Liver (tissue), 9 donors: ENCODE data around the gene HRC. TPM values are rescaled to one million over a fixed set of nuclear protein-coding genes. Genes with fewer than 3 reads are reported as not detected.

ENCODE experiments used
- DNase-seq: peaks from one replicate; pipeline ENCODE4 v3.0.0-alpha.2; 2017; ENCODE audit warnings: low spot score
- H3K27ac ChIP-seq, 2 donors: one replicate each; pipeline ENCODE4 v1.7.0; 2013; ENCODE audit warnings: inconsistent platforms in 2 of 2, low read length in 2 of 2, control low read depth in 1 of 2, low read depth in 1 of 2, mild to moderate bottlenecking in 1 of 2
- H3K27me3 ChIP-seq, 4 donors: one replicate each; pipeline versions ENCODE4 v1.6.1 to v1.7.0; 2013; ENCODE audit warnings: low read length in 3 of 4, inconsistent platforms in 1 of 4, mild to moderate bottlenecking in 1 of 4, moderate library complexity in 1 of 4; ENCODE audit not compliant: control insufficient read depth in 4 of 4, insufficient read depth in 4 of 4
- H3K36me3 ChIP-seq, 4 donors: one replicate each; pipeline versions ENCODE4 v1.6.1 to v1.7.0; 2013; ENCODE audit warnings: low read length in 3 of 4, mild to moderate bottlenecking in 3 of 4, low read depth in 1 of 4, moderate library complexity in 1 of 4; ENCODE audit not compliant: control insufficient read depth in 4 of 4, insufficient read depth in 3 of 4
- H3K4me1 ChIP-seq, 4 donors: one replicate each; pipeline versions ENCODE4 v1.6.1 to v1.7.0; 2013; ENCODE audit warnings: low read length in 3 of 4, mild to moderate bottlenecking in 3 of 4, moderate library complexity in 1 of 4; ENCODE audit not compliant: control insufficient read depth in 4 of 4, insufficient read depth in 4 of 4
- H3K4me3 ChIP-seq, 3 donors: one replicate each; pipeline versions ENCODE4 v1.6.1 to v1.7.0; 2013; ENCODE audit warnings: low read length in 3 of 3, control low read depth in 1 of 3, low read depth in 1 of 3, mild to moderate bottlenecking in 1 of 3
- H3K9ac ChIP-seq, 2 donors: one replicate each; pipeline ENCODE4 v1.7.0; 2013; ENCODE audit warnings: low read length in 2 of 2, mild to moderate bottlenecking in 2 of 2, moderate library complexity in 2 of 2, control low read depth in 1 of 2, low read depth in 1 of 2
- H3K9me3 ChIP-seq, 4 donors: one replicate each; pipeline versions ENCODE4 v1.6.1 to v1.7.0; 2013; ENCODE audit warnings: low read length in 3 of 4; ENCODE audit not compliant: control insufficient read depth in 4 of 4
- ATF3 ChIP-seq: IDR thresholded peaks from 2 replicates; pipeline ENCODE4 v1.6.1; 2016; ENCODE audit warnings: antibody characterized with exemption
- CTCF ChIP-seq: fragments of 150-350 bp; IDR thresholded peaks from 2 replicates; pipeline ENCODE4 v1.5.1; 2017; ENCODE audit warnings: improper control_type of control experiment, low read depth, low read length; ENCODE audit not compliant: missing input control
- EGR1 ChIP-seq, 2 donors: IDR thresholded peaks; 2 replicates each; pipeline ENCODE4 v1.6.1; 2016 to 2018; ENCODE audit warnings: antibody characterized with exemption in 2 of 2, low read depth in 2 of 2
- FOXA1 ChIP-seq: IDR thresholded peaks from 2 replicates; pipeline ENCODE4 v1.6.1; 2016; ENCODE audit warnings: antibody characterized with exemption
- FOXA2 ChIP-seq: IDR thresholded peaks from 2 replicates; pipeline ENCODE4 v1.6.1; 2016; ENCODE audit warnings: antibody characterized with exemption
- GABPA ChIP-seq, 2 donors: IDR thresholded peaks in 1 of 2; conservative IDR thresholded peaks in 1 of 2; 2 replicates each; pipeline ENCODE4 v1.6.1; 2016; ENCODE audit warnings: antibody characterized with exemption in 2 of 2, mild to moderate bottlenecking in 1 of 2, moderate library complexity in 1 of 2
- HNF4A ChIP-seq, 2 donors: conservative IDR thresholded peaks; 2 replicates each; pipeline ENCODE4 v1.6.1; 2016; ENCODE audit warnings: antibody characterized with exemption in 2 of 2, mild to moderate bottlenecking in 2 of 2
- HNF4G ChIP-seq: IDR thresholded peaks from 2 replicates; pipeline ENCODE4 v1.6.1; 2016; ENCODE audit warnings: antibody characterized with exemption
- JUND ChIP-seq, 2 donors: IDR thresholded peaks; 2 replicates each; pipeline ENCODE4 v1.6.1; 2016; ENCODE audit warnings: antibody characterized with exemption in 2 of 2
- NR2F2 ChIP-seq: IDR thresholded peaks from 2 replicates; pipeline ENCODE4 v1.6.1; 2016; ENCODE audit warnings: antibody characterized with exemption
- RAD21 ChIP-seq, 2 donors: IDR thresholded peaks; 2 replicates each; pipeline ENCODE4 v1.6.1; 2016; ENCODE audit warnings: antibody characterized with exemption in 2 of 2, mild to moderate bottlenecking in 2 of 2
- REST ChIP-seq: IDR thresholded peaks from 2 replicates; pipeline ENCODE4 v1.6.1; 2016; ENCODE audit warnings: antibody characterized with exemption, mild to moderate bottlenecking
- RXRA ChIP-seq, 2 donors: IDR thresholded peaks; 2 replicates each; pipeline ENCODE4 v1.6.1; 2017 to 2018; ENCODE audit warnings: antibody characterized with exemption in 2 of 2, mild to moderate bottlenecking in 1 of 2
- SP1 ChIP-seq: IDR thresholded peaks from 2 replicates; pipeline ENCODE4 v1.6.1; 2018; ENCODE audit warnings: antibody characterized with exemption, mild to moderate bottlenecking
- TAF1 ChIP-seq: conservative IDR thresholded peaks from 2 replicates; pipeline ENCODE4 v1.6.1; 2016; ENCODE audit warnings: antibody characterized with exemption, mild to moderate bottlenecking
- YY1 ChIP-seq: IDR thresholded peaks from 2 replicates; pipeline ENCODE4 v1.6.1; 2016; ENCODE audit warnings: antibody characterized with exemption, mild to moderate bottlenecking
- WGBS: extraction: QIAGEN DNeasy Blood & Tissue Kit; methylation state at CpG from one replicate; pipeline ENCODE4 v1.1.7; 2013; 5-methylcytosine and 5-hydroxymethylcytosine counted together
- polyA plus RNA-seq, 2 donors: library from polyadenylated mRNA; stranded (reverse) in 1 of 2; unstranded in 1 of 2; fragments of 200-250 nt in 1 of 2; fragments of >200 nt in 1 of 2; fragmentation: Nextera tagmentation in 1 of 2; extraction: Ambion mirVana in 1 of 2; gene quantifications; one replicate each; pipeline versions ENCODE4 v1.2.1 to v1.2.3, GENCODE V29; 2013 to 2015
- total RNA-seq, 2 donors: library from RNA; depleted of rRNA; stranded (reverse); fragments of >200 nt; gene quantifications; one replicate each; pipeline ENCODE4 v1.2.3, GENCODE V29; 2014
- TF ChIP-seq, protein P1 (sequence below): IDR thresholded peaks from 2 replicates; pipeline ENCODE4 v1.6.1; 2016; ENCODE audit warnings: antibody characterized with exemption
- TF ChIP-seq, protein P2 (sequence below): IDR thresholded peaks from 2 replicates; pipeline ENCODE4 v1.6.1; 2016; ENCODE audit warnings: antibody characterized with exemption
- donor health status: healthy.
- donor health status: healthy.
- donor health status: healthy.
- donor health status: healthy.
- donor health status: healthy.

HRC gene
- total and polyA plus RNA-seq, 4 donors = 0.25 to 1.2 (median 0.84) TPM

DNA sequence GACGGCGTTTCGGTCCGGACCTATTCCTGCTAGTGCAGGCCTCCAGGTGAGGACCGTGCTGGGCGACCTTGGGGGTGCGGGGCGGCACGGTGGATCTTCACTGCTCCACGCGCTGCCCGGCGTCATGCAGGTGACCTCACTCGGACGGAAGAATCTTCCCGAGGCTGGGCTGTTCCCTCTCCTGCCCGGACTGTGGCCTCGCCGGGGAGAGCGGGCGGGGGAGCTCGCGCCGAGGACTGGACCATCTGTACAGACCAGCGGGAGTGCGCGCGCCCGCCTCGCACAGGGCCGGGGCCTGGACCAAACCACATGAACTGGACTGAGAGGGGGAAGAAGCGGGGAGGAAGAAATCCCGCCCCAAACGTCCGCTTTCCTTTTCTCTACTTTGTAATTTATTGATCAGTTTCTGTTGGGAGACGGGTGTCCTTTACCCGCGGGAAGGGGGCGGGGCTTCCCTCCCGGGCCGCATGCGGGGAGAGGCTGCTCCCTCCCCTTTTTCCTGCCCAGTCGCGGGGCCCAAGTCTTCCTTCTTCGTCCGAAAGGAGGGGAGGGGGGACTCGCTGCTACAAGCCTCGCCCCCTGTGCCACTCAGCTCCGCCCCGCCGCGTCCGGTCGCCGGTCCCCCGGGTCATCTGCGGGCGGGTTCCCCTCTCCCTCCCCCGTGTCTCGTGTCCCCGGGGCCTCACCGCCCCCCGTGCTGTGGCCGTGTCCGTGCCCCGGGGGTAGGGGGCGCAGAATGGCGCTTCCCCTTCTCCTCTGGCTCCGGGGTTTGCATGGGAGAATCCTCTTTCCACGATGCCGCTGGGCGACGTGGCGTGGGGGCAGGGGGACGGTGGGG, 4.9 kb downstream of the HRC start:
- peak overlapping the region; percentile 80 to 93 for H3K27ac ChIP-seq
- H3K9me3 ChIP-seq = no peaks in the 10 kb centered on the region
- H3K36me3 ChIP-seq = no peaks in the 10 kb centered on the region
- H3K9ac ChIP-seq = peak overlapping the region; percentile 55 to 86
- peak overlapping the region; percentile 55 to 92 (median 89) for H3K4me3 ChIP-seq
- peak; percentile 84 for DNase-seq
- TF ChIP-seq RAD21 (IDR thresholded peaks at IDR 0.05) (peak in 1 of 2 donors; percentile 10), EGR1 (IDR thresholded peaks at IDR 0.05; ENCODE audit: low read depth in 2 of 2) (peak in 1 of 2 donors; percentile 42), TAF1 (peak; percentile 47), HNF4A (conservative IDR thresholded peaks at IDR 0.05) (peak in 1 of 2 donors; percentile 46), JUND (IDR thresholded peaks at IDR 0.05) (peak in 1 of 2 donors; percentile 40), SP1 (peak; percentile 76), GABPA (IDR thresholded peaks at IDR 0.05 in 1 of 2, conservative IDR thresholded peaks at IDR 0.05 in 1 of 2) (peak in 1 of 2 donors; percentile 64), REST (peak; percentile 79), RXRA (IDR thresholded peaks at IDR 0.05) (peak; percentile 31 to 50), ATF3 (peak; percentile 18), FOXA1 (no peak), YY1 (peak; percentile 59), HNF4G (no peak), CTCF (no peak), NR2F2 (peak; percentile 1), FOXA2 (no peak)
- TF ChIP-seq, protein P1, sequence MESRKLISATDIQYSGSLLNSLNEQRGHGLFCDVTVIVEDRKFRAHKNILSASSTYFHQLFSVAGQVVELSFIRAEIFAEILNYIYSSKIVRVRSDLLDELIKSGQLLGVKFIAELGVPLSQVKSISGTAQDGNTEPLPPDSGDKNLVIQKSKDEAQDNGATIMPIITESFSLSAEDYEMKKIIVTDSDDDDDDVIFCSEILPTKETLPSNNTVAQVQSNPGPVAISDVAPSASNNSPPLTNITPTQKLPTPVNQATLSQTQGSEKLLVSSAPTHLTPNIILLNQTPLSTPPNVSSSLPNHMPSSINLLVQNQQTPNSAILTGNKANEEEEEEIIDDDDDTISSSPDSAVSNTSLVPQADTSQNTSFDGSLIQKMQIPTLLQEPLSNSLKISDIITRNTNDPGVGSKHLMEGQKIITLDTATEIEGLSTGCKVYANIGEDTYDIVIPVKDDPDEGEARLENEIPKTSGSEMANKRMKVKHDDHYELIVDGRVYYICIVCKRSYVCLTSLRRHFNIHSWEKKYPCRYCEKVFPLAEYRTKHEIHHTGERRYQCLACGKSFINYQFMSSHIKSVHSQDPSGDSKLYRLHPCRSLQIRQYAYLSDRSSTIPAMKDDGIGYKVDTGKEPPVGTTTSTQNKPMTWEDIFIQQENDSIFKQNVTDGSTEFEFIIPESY = no peak
- TF ChIP-seq, protein P2, sequence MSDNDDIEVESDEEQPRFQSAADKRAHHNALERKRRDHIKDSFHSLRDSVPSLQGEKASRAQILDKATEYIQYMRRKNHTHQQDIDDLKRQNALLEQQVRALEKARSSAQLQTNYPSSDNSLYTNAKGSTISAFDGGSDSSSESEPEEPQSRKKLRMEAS = peak; percentile 90
- no peaks in the 10 kb centered on the region for H3K27me3 ChIP-seq
- H3K4me1 ChIP-seq = peaks cover 0 to 29% (median 17%) of the 10 kb centered on the region in 4 donors
- WGBS = under 1% methylated on average over 75 of the region's 75 CpGs
